ENCODE results near the gene PRKCI. TPM values are rescaled to one million over a fixed set of nuclear protein-coding genes. Genes with fewer than 3 reads are reported as not detected.
"Not testable (repeated sequence)": the region's sequence is repeated elsewhere in the genome, so short reads cannot be mapped to it uniquely, and the experiment has no call there.

The PRKCI gene
- total and polyA plus RNA-seq, 8 donors, result 3.5 to 14.2 (median 10.3) TPM

GRCh38 chr3:170337420-170337819 lies 115.2 kb downstream of the PRKCI start:
- ATAC-seq (no peak), DNase-seq (no peak), FAIRE-seq (no peak)
- H3K9me3 ChIP-seq, result no peaks in the 10 kb centered on the region
- no peaks in the 10 kb centered on the region for H3K36me3 ChIP-seq
- no peak overlapping the region for H3K4me3 ChIP-seq
- H3K27ac ChIP-seq, result no peak overlapping the region
- intact Hi-C loops (cut with DNase I), result no loop called here
- no peak for TF ChIP-seq CTCF (IDR thresholded peaks at IDR 0.05)
- H3K4me1 ChIP-seq, result no peaks in the 10 kb centered on the region
- 79 to 82% methylated on average over 3 of the region's 3 CpGs for WGBS, 2 donors
- no peaks in the 10 kb centered on the region for H3K27me3 ChIP-seq

- no peak for TF ChIP-seq CTCF (IDR thresholded peaks at IDR 0.05)
- H3K4me1 ChIP-seq, result no peaks in the 10 kb centered on the region
- DNase-seq, result no peak
- FAIRE-seq, result no peak
- 73 to 92% methylated on average over 1 of the region's 1 CpG for WGBS, 2 donors
- H3K27ac ChIP-seq, result no peak overlapping the region
- H3K36me3 ChIP-seq, result no peaks in the 10 kb centered on the region
- H3K9me3 ChIP-seq, result no peaks in the 10 kb centered on the region
- no peaks in the 10 kb centered on the region for H3K27me3 ChIP-seq
- no peak for ATAC-seq
- intact Hi-C loops (cut with DNase I), result no loop called here
- no peak overlapping the region for H3K4me3 ChIP-seq
Measured at GRCh38 chr3:170338690-170339340, 116.6 kb downstream of the PRKCI start.

GRCh38 chr3:170342273-170342672 lies 120.0 kb downstream of the PRKCI start:
- ATAC-seq; intact Hi-C loops (cut with DNase I); DNase-seq: not testable (repeated sequence)

GRCh38 chr3:170343859-170344258 lies 121.6 kb downstream of the PRKCI start:
- peak in 1 of 4 donors; percentile 39 for ATAC-seq
- H3K9me3 ChIP-seq; H3K4me3 ChIP-seq; FAIRE-seq; intact Hi-C loops (cut with DNase I); H3K4me1 ChIP-seq; H3K27me3 ChIP-seq; H3K27ac ChIP-seq; DNase-seq; H3K36me3 ChIP-seq: not testable (repeated sequence)
- WGBS, 2 donors, result 47 to 57% methylated on average over 6 of the region's 6 CpGs

More at GRCh38 chr3:170342273-170342672, 120.0 kb downstream of the PRKCI start:
- WGBS, 2 donors, result 91 to 93% methylated on average over 9 of the region's 9 CpGs
- not testable (repeated sequence) for H3K36me3 ChIP-seq, H3K27me3 ChIP-seq, H3K4me1 ChIP-seq, FAIRE-seq, H3K9me3 ChIP-seq, H3K27ac ChIP-seq, H3K4me3 ChIP-seq

GRCh38 chr3:170344971-170345370 lies 122.7 kb downstream of the PRKCI start:
- ATAC-seq (no peak), DNase-seq (no peak), FAIRE-seq (no peak)
- Histone ChIP-seq H3K36me3 (no peaks in the 10 kb centered on the region), H3K4me1 (no peaks in the 10 kb centered on the region), H3K27me3 (no peaks in the 10 kb centered on the region), H3K27ac (no peak overlapping the region), H3K4me3 (no peak overlapping the region), H3K9me3 (no peaks in the 10 kb centered on the region)
- intact Hi-C loops (cut with DNase I), result no loop called here
- TF ChIP-seq CTCF (IDR thresholded peaks at IDR 0.05), result no peak
- WGBS, 2 donors, result 72 to 96% methylated on average over 4 of the region's 4 CpGs
